NT2/D1 (cell line): ENCODE measurements around the gene RIOX2.

Experiments
- SUZ12 ChIP-seq: IDR thresholded peaks from 2 replicates; pipeline ENCODE4 v1.6.1; 2011; ENCODE audit not compliant: insufficient read length, insufficient read depth; ENCODE audit errors: extremely low read depth
- YY1 ChIP-seq: IDR thresholded peaks from 2 replicates; pipeline ENCODE4 v1.6.1; 2011; ENCODE audit not compliant: insufficient read length, insufficient read depth
- ZNF274 ChIP-seq: IDR thresholded peaks from 2 replicates; pipeline ENCODE4 v1.6.1; 2011; ENCODE audit warnings: mild to moderate bottlenecking, low read depth, low read length

DNA sequence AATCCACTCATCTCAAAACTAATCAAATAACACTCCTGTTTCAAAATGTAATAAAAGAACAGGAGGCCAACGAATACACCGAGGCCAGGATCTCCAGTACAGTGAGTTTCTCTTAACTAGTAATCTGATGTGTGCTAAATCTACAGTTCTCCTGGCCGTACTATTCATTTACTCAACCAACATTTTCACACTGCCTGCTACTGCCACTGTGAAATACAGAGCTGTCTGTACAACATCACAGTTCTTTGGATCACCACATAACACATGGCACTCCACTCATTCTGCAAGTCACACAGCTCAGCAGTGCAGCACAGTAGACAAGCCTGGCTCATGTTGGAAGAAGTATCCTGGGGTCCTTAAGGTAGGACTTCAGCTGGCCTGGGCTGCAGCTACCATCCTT lies 21.9 kb downstream of the RIOX2 start:
- TF ChIP-seq YY1: no peak
- TF ChIP-seq ZNF274: no peak
- TF ChIP-seq SUZ12: no peak
